DMS79 (cell line): Measurements from ENCODE around the gene PMEL.
A peak's percentile ranks its signal among the peaks of the same experiment; 100 is the strongest.
"Not testable (repeated sequence)": the region's sequence is repeated elsewhere in the genome, so short reads cannot be mapped to it uniquely, and the experiment has no call there.

Source experiments
- DNase-seq: peaks from one replicate; lab custom pipeline; 2025; lab: John Stamatoyannopoulos, UW

PMEL gene

DNA sequence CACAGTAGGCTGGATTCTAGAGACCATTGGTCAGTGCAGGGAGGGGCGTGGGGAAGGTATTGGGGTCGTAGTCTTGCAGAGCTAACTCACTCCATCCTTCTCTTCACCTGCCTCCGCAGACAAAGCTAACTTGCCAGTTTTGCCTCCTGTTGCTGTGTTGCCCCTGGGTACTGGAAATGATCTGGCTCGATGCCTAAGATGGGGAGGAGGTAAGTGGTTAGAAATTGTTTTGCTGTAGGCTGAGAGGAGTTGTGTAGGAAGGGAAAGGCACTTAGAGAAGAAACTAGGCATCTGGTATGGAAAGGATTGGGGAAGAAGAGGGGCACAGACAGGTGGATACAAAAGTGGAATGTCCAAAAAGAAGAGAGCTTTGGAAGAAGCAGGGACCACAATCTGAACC lies 23.8 kb downstream of the PMEL start:
- peak; percentile 30 for DNase-seq

DNA sequence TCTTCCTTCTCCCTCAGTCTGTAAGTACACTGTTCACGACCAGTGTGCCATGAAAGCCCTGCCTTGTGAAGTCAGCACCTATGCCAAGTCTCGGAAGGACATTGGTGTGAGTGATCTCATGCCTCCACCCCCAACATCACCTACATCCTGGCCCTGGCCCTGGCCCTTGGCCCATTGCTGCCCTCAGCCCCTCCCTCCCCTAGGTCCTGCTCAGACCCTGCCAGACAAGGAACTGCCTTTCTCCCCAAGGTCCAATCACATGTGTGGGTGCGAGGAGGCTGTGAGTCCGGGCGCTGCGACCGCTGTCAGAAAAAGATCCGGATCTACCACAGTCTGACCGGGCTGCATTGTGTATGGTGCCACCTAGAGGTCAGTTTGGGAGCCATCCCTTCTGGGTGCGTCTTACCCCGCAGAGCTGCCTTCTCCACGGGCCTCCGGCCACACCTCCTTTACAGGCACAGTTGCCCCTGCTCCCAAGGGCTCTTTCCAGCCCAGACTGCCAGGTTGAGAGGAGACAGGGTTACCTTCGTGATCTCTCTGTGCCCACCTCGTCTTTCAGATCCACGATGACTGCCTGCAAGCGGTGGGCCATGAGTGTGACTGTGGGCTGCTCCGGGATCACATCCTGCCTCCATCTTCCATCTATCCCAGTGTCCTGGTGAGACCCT lies 25.6 kb downstream of the PMEL start:
- peak; percentile 62 for DNase-seq

DNA sequence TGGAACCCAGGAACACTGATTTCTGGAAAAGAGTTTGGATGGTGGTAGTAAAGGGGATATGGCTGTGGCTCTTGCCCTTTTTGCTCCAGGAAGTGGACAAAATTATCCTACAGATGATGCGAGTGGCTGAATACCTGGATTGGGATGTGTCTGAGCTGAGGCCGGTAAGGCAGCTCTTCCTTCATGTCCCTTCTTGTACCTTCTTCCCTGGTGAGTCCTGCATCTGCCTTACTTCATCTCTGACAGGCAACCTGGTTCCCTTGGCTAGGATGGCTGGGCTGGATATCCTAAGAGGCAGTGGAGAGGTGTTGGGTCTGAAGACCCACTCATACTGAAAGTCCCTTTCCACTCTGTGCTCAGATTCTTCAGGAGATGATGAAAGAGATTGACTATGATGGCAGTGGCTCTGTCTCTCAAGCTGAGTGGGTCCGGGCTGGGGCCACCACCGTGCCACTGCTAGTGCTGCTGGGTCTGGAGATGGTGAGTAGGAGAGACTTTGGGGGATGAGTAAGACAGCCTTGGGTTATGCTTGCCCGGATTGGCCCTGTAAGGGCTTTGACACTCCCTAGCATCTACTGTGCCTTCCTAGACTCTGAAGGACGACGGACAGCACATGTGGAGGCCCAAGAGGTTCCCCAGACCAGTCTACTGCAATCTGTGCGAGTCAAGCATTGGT lies 26.9 kb downstream of the PMEL start:
- no peak for DNase-seq

GRCh38 chr12:55937981-55938380 lies 27.9 kb downstream of the PMEL start:
- DNase-seq: no peak

- no peak for DNase-seq
Observed at GRCh38 chr12:55935738-55936151, 30.1 kb downstream of the PMEL start.

DNA sequence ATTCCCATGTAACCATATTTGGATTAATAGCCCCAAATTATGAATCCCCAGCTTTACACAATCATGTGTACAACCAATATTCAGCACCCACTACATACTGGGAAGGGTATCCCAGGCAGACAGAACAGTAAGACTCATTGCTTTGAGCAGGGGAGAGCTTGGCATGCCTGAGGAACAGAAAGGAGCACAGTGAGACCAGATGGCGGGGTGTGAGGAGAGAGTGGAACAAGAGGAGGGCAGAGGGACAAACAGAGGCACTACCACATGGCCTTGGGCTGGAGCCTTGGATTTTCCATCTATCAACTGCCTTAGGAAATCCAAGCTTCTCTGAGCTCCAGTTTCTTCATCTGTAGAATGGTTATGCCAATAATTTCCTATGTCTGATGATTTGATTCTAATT lies 31.1 kb downstream of the PMEL start:
- no peak for DNase-seq

DNA sequence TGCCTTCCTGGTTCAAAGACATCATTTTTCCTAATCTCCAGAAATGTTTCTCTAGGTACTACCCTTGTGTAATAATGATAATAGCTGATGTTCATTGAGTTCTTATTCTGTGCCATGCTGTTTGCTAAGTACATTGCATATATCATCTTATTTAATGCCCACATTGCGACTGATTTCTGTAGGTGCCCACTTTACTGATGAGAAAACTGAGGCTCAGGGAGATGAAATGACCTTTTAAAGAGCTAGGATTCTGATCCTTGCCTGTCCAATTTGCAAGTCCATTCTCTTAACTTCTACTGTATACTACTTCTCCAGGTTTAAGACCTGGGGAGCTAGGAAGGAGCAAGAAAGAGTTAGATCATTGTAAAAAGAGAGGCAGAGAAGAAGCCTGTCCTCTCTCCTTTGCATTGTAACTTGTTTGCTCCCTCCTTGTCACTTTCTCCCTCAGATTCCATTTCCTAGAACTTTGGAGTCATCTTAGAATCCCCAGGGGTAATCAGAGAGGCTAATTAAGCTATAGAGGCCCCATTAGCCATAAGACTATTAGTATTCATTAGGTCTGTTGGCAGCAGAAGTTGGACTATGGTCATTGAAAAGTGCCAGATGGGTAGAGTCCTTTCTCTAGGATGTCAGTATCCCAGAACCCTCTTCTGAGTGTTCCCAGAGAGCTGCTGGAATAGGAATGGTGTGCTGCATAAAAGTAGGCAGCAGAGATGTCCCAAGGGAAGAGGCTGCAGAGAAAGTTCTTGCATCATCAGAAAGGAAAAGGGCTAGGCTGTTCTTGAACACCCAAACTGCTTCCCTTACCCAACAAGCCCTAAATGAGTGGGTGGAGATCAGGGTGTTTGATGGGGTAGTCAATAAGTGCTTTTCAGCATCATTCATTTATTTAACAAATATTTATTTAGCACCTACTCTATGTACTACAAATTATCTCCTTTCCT lies 31.8 kb downstream of the PMEL start:
- DNase-seq: no peak

DNA sequence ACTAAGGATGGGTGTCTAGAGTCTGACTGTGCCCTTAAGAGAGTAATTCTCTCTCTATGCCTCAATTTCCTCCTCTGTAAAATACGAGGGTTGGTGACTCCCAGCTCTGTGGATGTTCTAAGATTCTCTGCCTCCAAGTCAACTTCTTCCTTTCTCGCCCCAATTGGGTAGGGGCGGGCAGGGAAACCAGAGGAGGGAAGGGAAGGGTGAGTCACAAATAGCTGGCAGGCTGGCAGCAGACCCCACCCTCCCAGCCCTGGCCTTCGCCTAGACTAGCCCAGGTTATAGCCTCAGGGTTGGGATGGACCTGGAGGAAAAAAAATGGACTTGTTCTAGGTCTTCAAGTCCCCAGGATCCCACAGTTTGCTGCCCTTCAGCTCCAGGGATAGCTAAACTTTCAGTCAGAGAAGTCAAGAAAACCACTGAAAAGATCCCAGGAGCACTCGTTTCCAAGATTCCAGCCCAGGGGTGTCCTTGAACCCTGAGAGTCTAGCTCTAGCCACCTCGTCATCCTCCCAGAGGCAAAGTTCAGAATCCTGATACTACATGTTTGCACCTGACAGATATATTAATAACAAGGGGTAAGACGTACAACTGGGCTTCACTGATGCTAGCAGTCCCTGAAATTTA lies 32.6 kb downstream of the PMEL start:
- no peak for DNase-seq

- no peak for DNase-seq
Observed at GRCh38 chr12:55932551-55932910, 33.3 kb downstream of the PMEL start.

DNA sequence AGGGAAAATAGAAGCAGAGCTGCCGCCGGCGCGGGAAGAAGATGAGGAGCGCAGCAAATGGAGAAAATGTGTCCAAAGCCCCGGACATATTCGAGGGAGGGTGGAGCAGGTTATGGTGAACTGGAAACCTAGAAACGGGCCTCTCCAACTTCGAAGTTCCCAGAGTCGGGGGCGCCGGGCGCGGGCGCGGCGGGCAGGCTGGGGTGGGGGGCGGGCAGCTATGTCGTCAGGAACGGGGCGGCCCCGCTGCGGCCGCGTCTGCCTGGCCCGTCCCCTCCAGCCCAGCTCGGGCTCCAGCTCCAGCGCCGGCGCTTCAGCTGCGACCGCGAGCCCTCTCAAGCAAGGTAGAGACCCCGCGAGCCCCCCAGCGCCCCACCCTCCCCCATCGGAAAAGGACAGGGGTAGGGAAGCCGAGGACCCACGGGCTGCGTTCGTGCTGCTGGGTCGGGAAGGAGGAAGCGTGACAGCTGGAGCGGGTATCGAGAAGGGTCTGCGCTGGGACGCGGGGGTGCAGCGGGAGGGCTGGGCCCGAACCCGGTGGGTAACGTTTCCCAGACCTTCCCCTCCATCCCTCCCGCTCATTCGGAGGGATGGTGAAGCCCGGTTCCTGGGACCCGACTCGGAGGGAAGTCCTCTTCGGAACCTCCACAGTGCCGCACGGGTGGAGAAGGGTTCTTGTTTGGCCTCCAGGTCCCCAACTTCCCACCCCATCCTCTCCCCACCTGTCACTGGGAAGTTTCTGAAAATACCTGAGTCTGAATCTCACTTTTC lies 33.9 kb downstream of the PMEL start:
- DNase-seq: no peak

- no peak for DNase-seq
Observed at GRCh38 chr12:55931317-55931779, 34.5 kb downstream of the PMEL start.

GRCh38 chr12:55930771-55931316 lies 35.0 kb downstream of the PMEL start, which contains the start of gene DGKA:
Gene DGKA (plus strand): TSS chr12:55931162. CDS start chr12:55936504, 5,342 bp downstream.
- peak; percentile 8 for DNase-seq

GRCh38 chr12:55929306-55929791 lies 36.5 kb downstream of the PMEL start:
- DNase-seq: no peak

GRCh38 chr12:55927588-55928502 lies 38.0 kb downstream of the PMEL start, which contains the start of gene PYM1:
Gene PYM1 (minus strand): TSS chr12:55927894. CDS start chr12:55927761, 133 bp downstream.
- peak; percentile 14 for DNase-seq

DNA sequence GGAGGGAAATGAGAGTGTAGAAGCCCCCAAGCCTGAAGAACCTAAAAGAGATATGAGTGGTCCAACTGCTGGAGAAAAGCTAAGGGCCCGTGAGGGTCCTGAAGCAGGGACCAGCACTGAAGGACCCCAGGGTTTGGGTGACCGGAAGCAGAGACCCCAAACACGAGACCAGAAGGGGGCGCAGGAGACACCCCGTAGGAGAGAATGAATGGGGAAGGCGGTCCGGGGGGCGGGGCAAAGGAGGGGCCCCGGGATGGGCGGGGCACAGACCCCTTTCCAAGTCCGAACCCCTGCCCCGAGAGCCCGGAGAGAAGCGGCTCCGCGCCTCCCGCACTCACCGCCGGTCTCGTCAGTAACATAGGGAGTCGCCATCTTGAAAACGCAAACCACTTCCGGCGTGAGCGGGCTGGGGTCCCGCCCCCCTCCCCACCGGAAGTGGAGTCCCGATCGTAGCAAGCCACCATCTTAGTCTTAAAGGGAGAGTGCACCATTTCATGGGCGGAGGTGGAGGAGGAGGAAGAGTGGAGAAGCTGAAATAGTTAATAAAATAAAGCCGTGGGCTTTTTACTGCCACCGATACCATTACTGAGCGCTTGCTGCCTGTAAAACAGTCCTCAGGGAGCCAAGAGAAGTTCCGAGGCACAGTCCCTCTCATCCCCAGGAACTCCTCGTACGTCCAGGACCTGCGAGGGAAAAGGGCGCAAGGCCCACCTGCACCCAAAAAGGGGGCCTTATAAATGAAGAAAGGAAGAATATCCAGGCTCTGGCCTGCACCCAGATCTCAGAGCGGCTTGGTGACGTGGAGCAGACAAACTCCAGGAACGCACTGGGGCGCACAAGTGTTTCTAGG lies 38.9 kb downstream of the PMEL start:
- DNase-seq: peak; percentile 74

DNA sequence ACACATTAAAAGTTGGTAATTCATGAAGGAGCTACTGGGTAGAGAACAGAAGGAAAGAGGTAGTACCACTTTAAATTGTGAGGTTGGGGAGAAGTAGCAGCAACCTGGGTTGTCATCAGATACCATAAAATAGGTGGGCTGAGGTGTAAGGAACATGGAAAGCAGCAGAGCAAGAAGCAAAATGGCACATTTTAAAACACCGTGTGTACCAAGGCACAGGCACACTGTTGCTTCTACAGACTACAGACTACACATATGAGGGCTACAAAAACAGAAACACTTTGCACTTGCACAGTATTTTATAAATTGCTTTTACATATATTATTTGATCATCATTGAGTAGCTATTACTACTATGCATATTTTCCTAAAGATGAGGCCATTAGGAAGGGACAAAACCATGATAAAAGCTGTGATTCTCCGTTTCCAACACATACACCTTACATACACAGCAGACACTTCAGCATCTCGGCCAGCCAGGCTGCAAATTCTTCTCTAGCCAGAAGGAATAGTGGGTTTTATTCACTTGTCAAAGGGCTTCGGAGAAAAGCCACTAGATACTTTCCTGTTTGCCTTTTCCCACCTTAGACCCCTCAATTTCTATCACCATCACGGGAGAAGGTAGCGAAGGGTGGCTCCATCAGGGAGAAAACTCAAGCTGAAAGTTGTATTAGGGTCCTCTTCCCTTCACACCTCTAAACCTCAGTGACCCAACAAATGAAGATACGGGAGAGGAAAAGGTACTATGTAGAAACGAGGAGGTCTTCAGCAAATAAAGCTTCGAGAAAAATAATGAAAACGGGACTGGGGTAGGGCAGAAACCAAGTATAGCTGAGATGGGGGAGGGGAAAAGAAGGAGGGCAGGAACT lies 39.7 kb downstream of the PMEL start:
- no peak for DNase-seq

- no peak for DNase-seq
Observed at GRCh38 chr12:55925371-55925770, 40.5 kb downstream of the PMEL start.

DNA sequence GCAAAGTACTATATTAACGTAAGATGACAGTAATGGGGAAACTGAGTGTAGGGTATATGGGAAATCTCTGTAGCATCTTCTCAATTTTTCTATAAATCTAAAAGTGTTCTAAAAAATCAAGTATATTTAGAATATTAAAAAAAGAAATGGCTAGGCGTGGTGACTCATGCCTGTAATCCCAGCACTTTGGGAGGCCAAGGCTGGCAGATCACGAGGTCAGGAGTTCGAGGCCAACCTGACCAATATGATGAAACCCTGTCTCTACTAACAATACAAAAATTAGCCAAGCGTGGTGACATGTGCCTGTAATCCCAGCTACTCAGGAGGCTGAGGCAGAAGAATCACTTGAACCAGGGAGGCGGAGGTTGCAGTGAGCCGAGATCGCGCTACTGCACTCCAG lies 42.2 kb downstream of the PMEL start:
- DNase-seq: not testable (repeated sequence)
